Prostate gland (tissue), 2 donors: ENCODE data around the gene FBXL13. TPM values are rescaled to one million over a fixed set of nuclear protein-coding genes. Genes with fewer than 3 reads are reported as not detected.
"Not testable (repeated sequence)": the region's sequence is repeated elsewhere in the genome, so short reads cannot be mapped to it uniquely, and the experiment has no call there.

Experiments used
- DNase-seq: peaks from one replicate; pipeline ENCODE4 v3.0.0-alpha.2; 2019; ENCODE audit warnings: low spot score
- H3K27ac ChIP-seq, 2 donors: fragments of 200-600 bp; sonication (generic); 2 replicates each; pipeline ENCODE4 v1.5.1; 2017 to 2019
- H3K27me3 ChIP-seq: fragments of 200-600 bp; sonication (generic); replicated peaks from 2 replicates; pipeline ENCODE4 v1.5.1; 2019; ENCODE audit not compliant: insufficient read depth
- H3K36me3 ChIP-seq, 2 donors: fragments of 200-600 bp; sonication (generic); 1 replicate in 1 of 2; 2 replicates in 1 of 2; pipeline versions ENCODE4 v1.5.1 to v1.8.1; 2017 to 2019
- H3K4me1 ChIP-seq: fragments of 200-600 bp; sonication (generic); replicated peaks from 2 replicates; pipeline ENCODE4 v1.5.1; 2019
- H3K4me3 ChIP-seq, 2 donors: fragments of 200-600 bp; sonication (generic); 2 replicates each; pipeline ENCODE4 v1.5.1; 2017 to 2019
- H3K9me3 ChIP-seq: fragments of 200-600 bp; sonication (generic); 2 replicates; pipeline ENCODE4 v1.5.1; 2017
- POLR2A ChIP-seq: fragments of 450-650 bp; IDR thresholded peaks from one replicate; pipeline ENCODE4 v1.6.1; 2016; ENCODE audit warnings: antibody characterized with exemption, mild to moderate bottlenecking
- POLR2AphosphoS5 ChIP-seq: sonication (generic); formaldehyde crosslinking; IDR thresholded peaks from one replicate; pipeline ENCODE4 v1.6.1; 2017; ENCODE audit warnings: antibody characterized with exemption
- WGBS: methylation state at CpG from one replicate; pipeline ENCODE4 v1.1.5; 2018; 5-methylcytosine and 5-hydroxymethylcytosine counted together
- intact Hi-C: fragments of 100-400 bp; cut with DNase I; formaldehyde crosslinking; loops from one replicate; pipeline ENCODE4 v1.14.2; 2022
- total RNA-seq, 2 donors: library from RNA; depleted of rRNA; stranded (reverse); fragments of >200 nt; gene quantifications; one replicate each; pipeline ENCODE4 v1.1.0, GENCODE V29; 2016
- TF ChIP-seq, protein P1 (sequence below), 4 experiments: fragments of 200-600 bp in 2 of 4; fragments of 450-650 bp in 2 of 4; sonication (generic) in 2 of 4; IDR thresholded peaks; 1 replicate in 3 of 4; 2 replicates in 1 of 4; pipeline ENCODE4 v1.5.1; 2016 to 2019; ENCODE audit warnings: antibody characterized with exemption in 4 of 4, mild to moderate bottlenecking in 2 of 4, moderate library complexity in 2 of 4

FBXL13 gene
- total RNA-seq, 2 donors from 2014 or later, result 2.6 to 5.4 TPM

DNA sequence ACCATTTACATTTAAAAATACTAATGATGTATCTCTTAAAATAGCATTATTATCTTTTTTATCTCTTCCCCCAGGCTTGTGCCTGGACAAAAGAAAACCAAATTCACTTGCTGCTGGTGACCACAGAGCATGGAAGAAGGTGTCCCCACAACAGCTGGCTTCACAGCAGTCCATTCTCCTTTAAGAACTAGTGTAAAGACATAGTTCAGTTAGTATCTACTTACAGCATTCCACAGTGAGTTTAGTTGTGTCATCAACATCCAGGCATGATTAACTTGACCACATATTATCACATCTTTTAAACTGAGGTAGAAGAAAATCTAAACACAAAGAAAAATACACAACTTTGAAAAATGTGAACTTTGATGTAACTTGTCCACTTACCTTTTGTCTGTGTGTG is 106.8 kb downstream of the FBXL13 start:
- TF ChIP-seq, protein P1, sequence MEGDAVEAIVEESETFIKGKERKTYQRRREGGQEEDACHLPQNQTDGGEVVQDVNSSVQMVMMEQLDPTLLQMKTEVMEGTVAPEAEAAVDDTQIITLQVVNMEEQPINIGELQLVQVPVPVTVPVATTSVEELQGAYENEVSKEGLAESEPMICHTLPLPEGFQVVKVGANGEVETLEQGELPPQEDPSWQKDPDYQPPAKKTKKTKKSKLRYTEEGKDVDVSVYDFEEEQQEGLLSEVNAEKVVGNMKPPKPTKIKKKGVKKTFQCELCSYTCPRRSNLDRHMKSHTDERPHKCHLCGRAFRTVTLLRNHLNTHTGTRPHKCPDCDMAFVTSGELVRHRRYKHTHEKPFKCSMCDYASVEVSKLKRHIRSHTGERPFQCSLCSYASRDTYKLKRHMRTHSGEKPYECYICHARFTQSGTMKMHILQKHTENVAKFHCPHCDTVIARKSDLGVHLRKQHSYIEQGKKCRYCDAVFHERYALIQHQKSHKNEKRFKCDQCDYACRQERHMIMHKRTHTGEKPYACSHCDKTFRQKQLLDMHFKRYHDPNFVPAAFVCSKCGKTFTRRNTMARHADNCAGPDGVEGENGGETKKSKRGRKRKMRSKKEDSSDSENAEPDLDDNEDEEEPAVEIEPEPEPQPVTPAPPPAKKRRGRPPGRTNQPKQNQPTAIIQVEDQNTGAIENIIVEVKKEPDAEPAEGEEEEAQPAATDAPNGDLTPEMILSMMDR (IDR thresholded peaks at IDR 0.05), result no peak
- TF ChIP-seq POLR2A (no peak), POLR2AphosphoS5 (no peak)
- H3K9me3 ChIP-seq, result no peaks in the 10 kb centered on the region
- no peak overlapping the region for H3K4me3 ChIP-seq
- no peaks in the 10 kb centered on the region for H3K4me1 ChIP-seq
- no peaks in the 10 kb centered on the region for H3K36me3 ChIP-seq
- intact Hi-C loops, result no loop called here
- H3K27me3 ChIP-seq, result no peaks in the 10 kb centered on the region
- no peak overlapping the region for H3K27ac ChIP-seq
- DNase-seq, result no peak

DNA sequence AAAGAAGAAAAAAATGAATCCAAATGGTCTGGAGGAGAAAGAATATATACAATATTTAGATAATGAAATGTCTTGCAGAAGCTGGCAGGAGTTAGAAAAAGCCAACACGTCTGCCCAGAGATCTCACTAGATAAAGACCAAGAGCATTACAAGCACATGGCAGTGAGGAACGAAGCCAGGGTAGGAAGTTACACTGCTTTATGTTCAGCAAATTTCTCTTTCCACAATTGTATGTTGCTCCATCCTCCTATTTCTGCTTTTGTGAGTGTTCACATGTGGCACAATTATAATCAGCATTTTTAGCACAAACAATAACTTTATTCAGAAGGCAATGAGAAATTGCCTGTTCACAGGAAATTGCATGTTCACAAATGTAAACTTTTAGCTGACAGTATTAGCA is 108.1 kb downstream of the FBXL13 start:
- TF ChIP-seq, protein P1 (IDR thresholded peaks at IDR 0.05), result no peak
- TF ChIP-seq POLR2A (no peak), POLR2AphosphoS5 (no peak)
- 41% methylated on average over 2 of the region's 2 CpGs for WGBS
- no peaks in the 10 kb centered on the region for H3K9me3 ChIP-seq
- no peaks in the 10 kb centered on the region for H3K4me1 ChIP-seq
- no peak for DNase-seq
- H3K27ac ChIP-seq, result no peak overlapping the region
- intact Hi-C loops, result no loop called here
- no peaks in the 10 kb centered on the region for H3K36me3 ChIP-seq
- H3K4me3 ChIP-seq, result no peak overlapping the region
- no peaks in the 10 kb centered on the region for H3K27me3 ChIP-seq

DNA sequence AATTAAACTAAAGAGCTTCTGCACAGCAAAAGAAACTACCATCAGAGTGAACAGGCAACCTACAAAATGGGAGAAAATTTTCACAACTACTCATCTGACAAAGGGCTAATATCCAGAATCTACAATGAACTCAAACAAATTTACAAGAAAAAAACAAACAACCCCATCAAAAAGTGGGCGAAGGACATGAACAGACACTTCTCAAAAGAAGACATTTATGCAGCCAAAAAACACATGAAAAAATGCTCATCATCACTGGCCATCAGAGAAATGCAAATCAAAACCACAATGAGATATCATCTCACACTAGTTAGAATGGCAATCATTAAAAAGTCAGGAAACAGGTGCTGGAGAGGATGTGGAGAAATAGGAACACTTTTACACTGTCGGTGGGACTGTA is 112.6 kb downstream of the FBXL13 start:
- 100% methylated on average over 1 of the region's 2 CpGs for WGBS
- H3K27ac ChIP-seq, DNase-seq, intact Hi-C loops, H3K9me3 ChIP-seq, H3K4me3 ChIP-seq, H3K27me3 ChIP-seq, H3K4me1 ChIP-seq, H3K36me3 ChIP-seq: not testable (repeated sequence)

DNA sequence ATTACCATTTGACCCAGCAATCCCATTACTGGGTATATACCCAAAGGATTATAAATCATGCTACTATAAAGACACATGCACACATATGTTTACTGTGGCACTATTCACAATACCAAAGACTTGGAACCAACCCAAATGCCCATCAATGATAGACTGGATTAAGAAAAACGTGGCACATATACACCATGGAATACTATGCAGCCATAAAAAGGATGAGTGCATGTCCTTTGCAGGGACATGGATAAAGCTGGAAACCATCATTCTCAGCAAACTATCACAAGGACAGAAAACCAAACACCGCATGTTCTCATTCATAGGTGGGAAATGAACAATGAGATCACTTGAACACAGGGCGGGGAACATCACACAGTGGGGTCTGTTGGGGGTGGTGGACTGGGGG is 116.6 kb downstream of the FBXL13 start:
- H3K4me3 ChIP-seq, H3K27ac ChIP-seq, H3K9me3 ChIP-seq, DNase-seq, H3K36me3 ChIP-seq, H3K4me1 ChIP-seq, H3K27me3 ChIP-seq, intact Hi-C loops: not testable (repeated sequence)
- WGBS, result 94% methylated on average over 3 of the region's 3 CpGs

DNA sequence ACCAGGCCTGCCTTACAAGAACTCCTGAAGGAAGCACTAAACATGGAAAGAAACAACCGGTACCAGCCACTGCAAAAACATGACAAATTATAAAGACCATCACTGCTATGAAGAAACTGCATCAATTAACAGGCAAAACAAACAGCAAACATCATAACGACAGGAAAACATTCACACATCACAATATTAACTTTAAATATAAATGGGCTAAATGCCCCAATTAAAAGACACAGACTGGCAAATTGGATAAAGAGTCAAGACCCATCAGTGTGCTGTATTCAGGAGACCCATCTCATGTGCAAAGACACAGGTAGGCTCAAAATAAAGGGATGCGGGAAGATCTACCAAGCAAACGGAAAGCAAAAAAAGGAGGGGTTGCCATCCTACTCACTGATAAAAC is 120.2 kb downstream of the FBXL13 start:
- H3K4me1 ChIP-seq, H3K9me3 ChIP-seq, H3K36me3 ChIP-seq, H3K27me3 ChIP-seq, DNase-seq, H3K27ac ChIP-seq, H3K4me3 ChIP-seq, intact Hi-C loops: not testable (repeated sequence)
- 96% methylated on average over 4 of the region's 4 CpGs for WGBS

DNA sequence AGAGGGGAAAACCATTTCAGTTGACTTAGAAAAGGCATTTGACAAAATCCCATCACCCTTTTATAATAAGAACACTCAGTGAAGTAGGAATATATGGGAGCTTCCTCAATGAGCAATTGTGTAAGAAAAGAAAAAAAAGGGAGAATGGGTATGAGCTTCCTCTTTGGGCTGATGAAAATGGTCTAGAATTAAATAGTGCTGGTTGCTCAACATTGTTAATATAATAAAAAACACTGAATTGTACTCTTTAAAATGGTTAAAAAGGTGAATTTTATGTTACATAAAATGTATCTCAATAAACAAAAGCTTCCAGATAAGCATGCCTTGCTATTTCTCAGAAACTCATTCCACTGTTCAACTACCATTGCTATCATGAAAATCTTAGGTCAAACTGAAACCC is 121.2 kb downstream of the FBXL13 start:
- intact Hi-C loops, result no loop called here
- Histone ChIP-seq H3K4me3 (no peak overlapping the region), H3K36me3 (no peaks in the 10 kb centered on the region), H3K27me3 (no peaks in the 10 kb centered on the region), H3K4me1 (no peaks in the 10 kb centered on the region), H3K9me3 (no peaks in the 10 kb centered on the region), H3K27ac (no peak overlapping the region)
- TF ChIP-seq POLR2AphosphoS5 (no peak), POLR2A (no peak)
- TF ChIP-seq, protein P1 (IDR thresholded peaks at IDR 0.05), result no peak
- DNase-seq, result no peak

DNA sequence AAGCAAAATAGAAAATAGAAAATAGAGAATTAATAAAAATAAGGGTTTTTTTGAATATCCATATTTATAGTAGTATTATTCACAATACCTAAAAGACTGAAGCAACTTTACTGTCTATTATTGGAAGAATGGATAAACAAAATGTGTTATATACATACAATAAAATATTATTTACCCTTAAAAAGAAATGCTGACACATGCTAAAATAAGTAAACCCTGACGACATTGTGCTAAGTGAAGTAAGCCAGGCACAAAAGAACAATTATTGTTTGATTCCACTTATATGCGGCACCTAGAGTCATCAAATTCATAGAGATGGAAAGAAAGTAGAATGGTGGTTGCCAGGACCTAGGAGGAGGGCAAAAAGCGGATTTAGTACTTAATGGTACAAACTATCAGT is 122.8 kb downstream of the FBXL13 start:
- no peak overlapping the region for H3K4me3 ChIP-seq
- TF ChIP-seq POLR2AphosphoS5, result no peak
- TF ChIP-seq POLR2A, result no peak
- TF ChIP-seq, protein P1 (IDR thresholded peaks at IDR 0.05), result no peak
- WGBS, result 92% methylated on average over 3 of the region's 3 CpGs
- no peaks in the 10 kb centered on the region for H3K9me3 ChIP-seq
- no peak overlapping the region for H3K27ac ChIP-seq
- no peaks in the 10 kb centered on the region for H3K4me1 ChIP-seq
- no peak for DNase-seq
- no peaks in the 10 kb centered on the region for H3K36me3 ChIP-seq
- no peaks in the 10 kb centered on the region for H3K27me3 ChIP-seq
- intact Hi-C loops, result no loop called here
